ENCODE results near the gene PURB.
A peak's percentile ranks its signal among the peaks of the same experiment; 100 is the strongest.
"Not testable (repeated sequence)": the region's sequence is repeated elsewhere in the genome, so short reads cannot be mapped to it uniquely, and the experiment has no call there.

The PURB gene

DNA sequence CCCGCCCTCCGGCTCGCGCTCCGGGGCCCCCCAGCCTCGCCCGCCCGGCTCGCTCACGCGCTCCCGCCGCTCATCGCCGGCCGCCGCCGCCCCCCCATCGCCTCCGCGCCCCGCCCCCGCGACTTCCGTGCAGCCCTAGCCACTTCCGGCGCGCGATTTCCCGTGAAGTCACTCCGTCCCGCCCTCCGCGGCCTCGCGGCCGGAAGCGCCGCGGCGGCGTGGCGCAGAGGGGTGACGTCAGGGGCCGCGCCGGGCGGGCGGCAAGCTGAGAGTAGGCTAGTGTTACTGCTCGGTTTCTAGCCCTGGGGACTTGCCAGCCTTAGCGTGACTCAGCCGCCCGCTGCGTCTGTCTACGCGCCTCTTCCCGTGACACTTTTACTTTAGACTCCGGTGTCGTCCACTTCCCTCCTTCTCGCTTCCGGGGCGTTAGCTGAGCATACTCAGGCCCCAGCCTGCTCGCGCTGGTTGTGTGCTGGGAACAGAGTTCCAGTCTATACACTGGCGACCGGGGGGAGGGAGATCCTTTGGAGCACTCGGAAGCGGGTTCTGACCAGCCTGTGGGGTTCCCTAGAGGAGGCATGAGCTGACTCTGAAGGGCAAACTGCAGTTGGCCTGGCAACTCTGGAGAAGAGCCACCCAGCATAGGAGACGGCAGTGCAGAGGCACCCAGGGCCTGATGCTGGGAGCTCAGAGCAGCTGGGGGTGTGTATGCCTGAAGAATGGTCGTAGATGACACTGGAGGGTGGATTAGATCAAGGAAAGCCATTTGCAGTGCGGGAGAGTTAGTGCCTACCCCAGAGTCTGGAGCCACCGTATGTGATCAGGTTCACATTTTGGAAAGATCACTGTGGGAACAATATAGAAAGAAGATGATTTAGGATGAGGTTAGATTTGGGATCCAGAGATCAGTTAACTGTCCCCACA, at the start of gene PURB:
Gene PURB, minus strand, starts transcription at position 137 of the 924 bp plus-strand sequence. CDS start 182 bp downstream, outside the sequence.
- peak within 1 kb of the TSS; percentile 99 for H3K4me3 ChIP-seq
- TF ChIP-seq Cebpa-rat (IDR thresholded peaks at IDR 0.05): no peak
- peak within 1 kb of the TSS; percentile 97 for H3K4me2 ChIP-seq
- peaks cover 43% of the 10 kb centered on the region for H4K20me1 ChIP-seq
- peak within 1 kb of the TSS; percentile 98 for H3K27ac ChIP-seq
- peaks cover 50% of the 10 kb centered on the region for H3K4me1 ChIP-seq
- no peaks in the 10 kb centered on the region for H3K9me3 ChIP-seq
- peak within 1 kb of the TSS; percentile 98 for H3K9ac ChIP-seq
- no peaks in the 10 kb centered on the region for H3K27me3 ChIP-seq
- peaks cover 17% of the 10 kb centered on the region for H3K36me3 ChIP-seq

DNA sequence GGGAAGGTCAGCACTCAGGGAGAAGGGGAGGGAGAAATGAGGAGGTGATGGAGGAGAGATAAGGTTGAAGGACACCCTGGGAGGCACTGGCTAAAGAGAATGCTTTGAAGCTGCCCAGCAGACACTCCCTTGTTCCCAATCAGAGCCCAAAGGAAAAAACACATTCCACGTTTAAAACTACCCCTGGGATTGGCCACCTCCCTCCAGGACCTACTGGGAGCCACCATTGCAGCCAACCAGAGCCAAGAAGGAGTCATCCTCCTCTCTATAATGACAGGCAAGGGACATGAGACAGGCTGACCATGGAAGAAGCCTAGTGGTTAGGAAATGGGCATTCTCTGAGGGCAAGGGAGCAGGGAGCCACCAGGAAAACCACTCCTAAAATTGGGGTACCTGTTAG, 49.7 kb upstream of the PURB start:
- H3K27ac ChIP-seq: peak overlapping the region; percentile 84
- H3K4me1 ChIP-seq: peaks cover 35% of the 10 kb centered on the region

DNA sequence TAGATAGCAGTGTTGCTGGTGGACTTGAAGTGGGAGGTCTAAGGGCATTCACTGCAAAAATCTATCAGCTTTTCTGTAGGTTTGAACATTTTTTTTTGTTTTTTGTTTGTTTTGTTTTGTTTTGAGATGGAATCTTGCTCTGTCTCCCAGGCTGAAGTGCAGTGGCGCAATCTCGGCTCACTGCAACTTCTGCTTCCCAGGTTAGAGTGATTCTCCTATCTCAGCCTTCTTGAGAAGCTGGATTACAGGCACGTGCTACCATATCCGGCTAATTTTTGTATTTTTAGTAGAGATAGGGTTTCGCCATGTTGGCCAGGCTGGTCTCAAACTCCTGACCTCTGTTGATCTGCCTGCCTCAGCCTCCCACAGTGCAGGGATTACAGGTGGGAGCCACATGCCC, 49.2 kb upstream of the PURB start:
- not testable (repeated sequence) for H4K20me1 ChIP-seq

More for the DNA sequence above, 49.7 kb upstream of the PURB start:
- H3K4me3 ChIP-seq: peak overlapping the region; percentile 39; the same call in 1 of the 2 replicates
- H4K20me1 ChIP-seq: no peaks in the 10 kb centered on the region
- peaks cover 1% of the 10 kb centered on the region for H3K9me3 ChIP-seq
- H3K36me3 ChIP-seq: no peaks in the 10 kb centered on the region
- peak overlapping the region; percentile 95 for H3K4me2 ChIP-seq
- H3K27me3 ChIP-seq: no peaks in the 10 kb centered on the region
- H3K9ac ChIP-seq: peak overlapping the region; percentile 58
- no peak for TF ChIP-seq Cebpa-rat (IDR thresholded peaks at IDR 0.05)

DNA sequence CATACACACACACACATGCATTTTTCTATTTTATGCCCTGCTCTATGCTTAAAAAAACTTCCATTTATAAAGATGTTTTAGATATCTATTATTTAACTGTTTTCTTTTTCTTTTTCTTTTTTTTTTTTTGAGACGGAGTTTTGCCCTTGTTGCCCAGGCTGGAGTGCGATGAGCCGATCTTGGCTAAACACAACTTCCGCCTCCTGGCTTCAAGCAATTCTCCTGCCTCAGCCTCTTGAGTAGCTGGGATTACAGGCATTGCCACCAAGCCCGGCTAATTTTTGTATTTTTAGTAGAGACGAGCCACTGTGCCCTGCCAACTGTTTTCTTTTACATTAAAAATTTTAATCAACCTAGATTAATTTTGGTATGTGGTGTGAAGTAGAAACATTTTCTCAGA, 45.6 kb upstream of the PURB start:
- Histone ChIP-seq H3K4me3 (no peak overlapping the region), H3K9me3 (peaks cover 5% of the 10 kb centered on the region), H3K9ac (no peak overlapping the region), H3K4me1 (peaks cover 17% of the 10 kb centered on the region), H4K20me1 (no peaks in the 10 kb centered on the region), H3K27me3 (no peaks in the 10 kb centered on the region), H3K27ac (no peak overlapping the region), H3K4me2 (no peak overlapping the region), H3K36me3 (no peaks in the 10 kb centered on the region)
- TF ChIP-seq Cebpa-rat (IDR thresholded peaks at IDR 0.05): no peak

More for the DNA sequence above, 49.2 kb upstream of the PURB start:
- peak overlapping the region; percentile 95 for H3K4me2 ChIP-seq
- H3K4me3 ChIP-seq, H3K9me3 ChIP-seq, H3K27me3 ChIP-seq, H3K9ac ChIP-seq, H3K36me3 ChIP-seq: not testable (repeated sequence)
- peaks cover 35% of the 10 kb centered on the region for H3K4me1 ChIP-seq
- H3K27ac ChIP-seq: peak overlapping the region; percentile 84

DNA sequence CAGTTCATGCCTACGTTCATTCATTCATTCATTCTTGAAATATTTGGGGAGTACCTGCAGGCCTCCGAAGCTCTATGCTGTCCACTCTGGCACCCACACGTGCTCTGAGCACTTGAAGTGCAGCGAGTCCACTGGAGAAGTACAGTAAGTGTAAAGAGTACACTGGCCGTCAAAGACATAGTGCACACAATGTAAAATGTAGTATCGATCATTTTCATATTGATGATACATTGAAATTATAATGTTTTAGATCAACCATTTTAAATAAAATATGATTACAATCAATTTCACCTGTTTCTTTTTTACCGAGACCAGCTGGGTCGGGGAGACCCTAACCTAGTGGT, 37.0 kb upstream of the PURB start:
- no peaks in the 10 kb centered on the region for H3K27me3 ChIP-seq
- no peak overlapping the region for H3K9ac ChIP-seq
- no peaks in the 10 kb centered on the region for H3K36me3 ChIP-seq
- H3K27ac ChIP-seq: no peak overlapping the region
- H4K20me1 ChIP-seq: no peaks in the 10 kb centered on the region
- no peak overlapping the region for H3K4me2 ChIP-seq
- no peaks in the 10 kb centered on the region for H3K4me1 ChIP-seq
- TF ChIP-seq Cebpa-rat (IDR thresholded peaks at IDR 0.05): no peak
- peaks cover 7% of the 10 kb centered on the region; the same call in 1 of the 2 replicates for H3K9me3 ChIP-seq
- no peak overlapping the region for H3K4me3 ChIP-seq

DNA sequence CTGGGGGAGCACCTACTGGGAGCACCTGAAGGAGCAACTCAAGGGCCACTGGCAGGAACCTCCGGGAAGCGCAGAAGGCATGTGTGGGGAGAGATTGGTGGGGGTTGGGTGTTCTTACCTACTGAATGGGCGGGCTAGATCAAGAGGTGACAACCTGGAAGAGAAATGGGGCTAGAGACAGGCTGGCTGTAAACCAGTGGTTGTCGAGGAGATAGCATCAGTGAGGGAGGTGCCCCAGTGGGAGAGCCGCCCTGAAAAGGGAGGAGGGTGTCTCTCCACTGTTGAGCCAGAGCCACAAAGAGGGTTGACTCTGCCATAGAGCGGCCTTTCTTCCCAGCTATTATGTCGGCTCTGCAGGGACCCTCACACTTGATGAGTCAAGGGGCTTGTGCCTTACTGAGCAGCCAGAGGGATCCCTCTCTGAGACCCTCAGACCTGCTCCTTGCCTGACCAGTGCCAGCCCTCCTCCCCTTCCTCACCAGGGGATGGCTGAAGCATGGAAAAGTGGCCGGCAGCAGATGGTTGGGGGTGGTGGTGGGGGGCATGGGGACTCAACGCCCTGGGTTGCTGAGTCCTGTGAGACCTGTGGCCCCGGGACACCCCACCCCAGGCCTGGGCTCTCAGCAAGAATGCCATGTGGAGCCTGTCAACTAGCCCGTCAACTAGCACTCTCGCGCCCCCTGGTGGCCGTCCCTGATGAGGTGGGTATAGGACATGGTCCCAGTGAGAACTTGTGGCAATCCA, 36.4 kb upstream of the PURB start:
- no peak overlapping the region for H3K9ac ChIP-seq
- H3K27me3 ChIP-seq: no peaks in the 10 kb centered on the region
- H3K27ac ChIP-seq: no peak overlapping the region
- no peak for TF ChIP-seq Cebpa-rat (IDR thresholded peaks at IDR 0.05)
- H3K36me3 ChIP-seq: no peaks in the 10 kb centered on the region
- peaks cover 7% of the 10 kb centered on the region; the same call in 1 of the 2 replicates for H3K9me3 ChIP-seq
- no peak overlapping the region for H3K4me2 ChIP-seq
- H3K4me3 ChIP-seq: no peak overlapping the region
- no peaks in the 10 kb centered on the region for H4K20me1 ChIP-seq
- H3K4me1 ChIP-seq: no peaks in the 10 kb centered on the region

DNA sequence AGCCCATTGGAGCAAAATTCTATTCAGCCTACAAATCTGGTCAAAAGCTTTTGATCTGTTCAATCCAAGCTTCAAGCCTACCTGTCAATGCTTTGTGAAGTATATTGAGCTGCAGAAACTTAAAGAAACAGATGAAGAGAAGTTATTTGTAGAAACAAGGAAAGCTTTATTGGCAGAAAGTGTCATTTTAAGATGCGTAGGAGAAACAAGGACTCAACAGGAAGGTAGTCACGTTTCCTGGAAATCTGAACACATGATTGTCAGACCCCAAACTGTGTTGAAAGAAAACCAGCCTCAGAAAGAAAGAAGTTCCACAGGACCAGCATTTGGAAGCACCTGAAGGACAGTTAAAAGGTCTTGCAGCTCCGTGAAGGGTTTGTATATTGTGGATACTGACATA, 34.8 kb upstream of the PURB start:
- H3K9ac ChIP-seq: no peak overlapping the region
- H4K20me1 ChIP-seq: no peaks in the 10 kb centered on the region
- H3K27me3 ChIP-seq: no peaks in the 10 kb centered on the region
- no peaks in the 10 kb centered on the region for H3K4me1 ChIP-seq
- H3K4me2 ChIP-seq: no peak overlapping the region
- H3K4me3 ChIP-seq: no peak overlapping the region
- no peak overlapping the region for H3K27ac ChIP-seq
- no peak for TF ChIP-seq Cebpa-rat (IDR thresholded peaks at IDR 0.05)
- no peaks in the 10 kb centered on the region for H3K36me3 ChIP-seq
- H3K9me3 ChIP-seq: peaks cover 7% of the 10 kb centered on the region; the same call in 1 of the 2 replicates

DNA sequence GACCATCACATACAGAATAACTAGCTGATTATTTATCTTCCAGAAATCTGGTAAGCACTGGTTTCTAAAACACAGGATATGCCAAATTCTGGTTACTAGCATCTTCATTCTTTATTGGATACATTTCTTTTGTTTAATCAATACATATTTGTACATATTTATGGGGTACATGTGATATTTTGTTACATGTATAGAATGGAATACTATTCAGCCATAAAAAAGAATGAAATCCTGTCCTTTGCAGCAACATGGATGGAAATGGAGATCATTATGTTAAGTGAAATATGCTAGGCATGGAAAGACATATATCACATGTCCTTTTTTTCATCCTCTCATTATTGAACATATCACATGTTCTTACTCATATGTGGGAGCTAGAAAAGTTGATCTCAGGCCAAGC, 32.7 kb upstream of the PURB start:
- Histone ChIP-seq H3K4me2 (no peak overlapping the region), H3K27me3 (no peaks in the 10 kb centered on the region), H3K9me3 (peaks cover 7% of the 10 kb centered on the region; the same call in 1 of the 2 replicates), H3K9ac (no peak overlapping the region), H3K27ac (no peak overlapping the region), H3K4me3 (no peak overlapping the region), H4K20me1 (no peaks in the 10 kb centered on the region), H3K36me3 (no peaks in the 10 kb centered on the region), H3K4me1 (no peaks in the 10 kb centered on the region)
- TF ChIP-seq Cebpa-rat (IDR thresholded peaks at IDR 0.05): no peak

DNA sequence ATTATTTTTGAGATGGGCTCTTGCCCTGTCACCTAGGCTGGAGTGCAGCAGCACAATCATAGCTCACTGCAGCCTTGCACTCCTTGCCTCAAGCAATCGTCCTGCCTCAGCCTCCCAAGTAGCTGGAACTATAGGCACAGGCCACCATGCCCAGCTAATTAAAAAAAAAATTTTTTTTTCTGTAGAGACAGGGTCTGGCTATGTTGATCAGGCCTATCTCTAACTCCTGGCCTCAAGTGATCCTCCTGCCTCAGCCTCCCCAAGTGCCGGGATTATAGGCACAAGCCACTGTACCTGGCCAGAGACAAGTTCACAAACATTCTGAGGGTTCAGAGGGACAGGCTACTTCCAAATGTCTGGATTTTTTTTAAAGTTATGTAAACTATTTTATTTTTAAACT, 32.1 kb upstream of the PURB start:
- H3K4me2 ChIP-seq: no peak overlapping the region
- no peak overlapping the region for H3K9ac ChIP-seq
- peaks cover 7% of the 10 kb centered on the region; the same call in 1 of the 2 replicates for H3K9me3 ChIP-seq
- H3K27me3 ChIP-seq: no peaks in the 10 kb centered on the region
- no peaks in the 10 kb centered on the region for H4K20me1 ChIP-seq
- no peak overlapping the region for H3K4me3 ChIP-seq
- H3K4me1 ChIP-seq: peaks cover 5% of the 10 kb centered on the region
- H3K27ac ChIP-seq: no peak overlapping the region
- TF ChIP-seq Cebpa-rat (IDR thresholded peaks at IDR 0.05): no peak
- no peaks in the 10 kb centered on the region for H3K36me3 ChIP-seq

Data from BLaER1 (cell line).